ENCODE measurements around the gene GIMD1.

DNA sequence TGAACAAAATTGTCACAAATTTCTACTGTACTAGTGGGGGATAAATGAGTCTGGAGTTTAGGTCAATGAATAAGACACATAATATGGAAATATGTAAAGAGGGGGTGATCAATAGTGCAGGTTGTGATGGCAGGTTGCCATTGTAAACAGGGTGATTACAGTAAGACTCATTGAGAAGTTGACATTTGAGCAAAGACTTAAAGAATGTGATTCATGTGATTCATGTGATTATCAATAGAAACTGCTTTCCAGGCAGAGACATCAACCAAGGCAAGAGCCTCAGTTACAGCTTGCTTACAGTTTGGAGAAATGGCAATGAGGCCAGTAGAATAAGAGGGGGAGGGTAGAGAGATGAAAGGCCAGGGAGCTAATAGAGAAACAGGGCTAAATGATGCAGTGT is 45.8 kb upstream of the GIMD1 start:
- TF ChIP-seq, protein P1, sequence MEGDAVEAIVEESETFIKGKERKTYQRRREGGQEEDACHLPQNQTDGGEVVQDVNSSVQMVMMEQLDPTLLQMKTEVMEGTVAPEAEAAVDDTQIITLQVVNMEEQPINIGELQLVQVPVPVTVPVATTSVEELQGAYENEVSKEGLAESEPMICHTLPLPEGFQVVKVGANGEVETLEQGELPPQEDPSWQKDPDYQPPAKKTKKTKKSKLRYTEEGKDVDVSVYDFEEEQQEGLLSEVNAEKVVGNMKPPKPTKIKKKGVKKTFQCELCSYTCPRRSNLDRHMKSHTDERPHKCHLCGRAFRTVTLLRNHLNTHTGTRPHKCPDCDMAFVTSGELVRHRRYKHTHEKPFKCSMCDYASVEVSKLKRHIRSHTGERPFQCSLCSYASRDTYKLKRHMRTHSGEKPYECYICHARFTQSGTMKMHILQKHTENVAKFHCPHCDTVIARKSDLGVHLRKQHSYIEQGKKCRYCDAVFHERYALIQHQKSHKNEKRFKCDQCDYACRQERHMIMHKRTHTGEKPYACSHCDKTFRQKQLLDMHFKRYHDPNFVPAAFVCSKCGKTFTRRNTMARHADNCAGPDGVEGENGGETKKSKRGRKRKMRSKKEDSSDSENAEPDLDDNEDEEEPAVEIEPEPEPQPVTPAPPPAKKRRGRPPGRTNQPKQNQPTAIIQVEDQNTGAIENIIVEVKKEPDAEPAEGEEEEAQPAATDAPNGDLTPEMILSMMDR (conservative IDR thresholded peaks at IDR 0.05), result no peak
- TF ChIP-seq EZH2 (IDR thresholded peaks at IDR 0.05; ENCODE audit: low read depth), result no peak
